ENCODE measurements around the gene VWC2L.

VWC2L gene

DNA sequence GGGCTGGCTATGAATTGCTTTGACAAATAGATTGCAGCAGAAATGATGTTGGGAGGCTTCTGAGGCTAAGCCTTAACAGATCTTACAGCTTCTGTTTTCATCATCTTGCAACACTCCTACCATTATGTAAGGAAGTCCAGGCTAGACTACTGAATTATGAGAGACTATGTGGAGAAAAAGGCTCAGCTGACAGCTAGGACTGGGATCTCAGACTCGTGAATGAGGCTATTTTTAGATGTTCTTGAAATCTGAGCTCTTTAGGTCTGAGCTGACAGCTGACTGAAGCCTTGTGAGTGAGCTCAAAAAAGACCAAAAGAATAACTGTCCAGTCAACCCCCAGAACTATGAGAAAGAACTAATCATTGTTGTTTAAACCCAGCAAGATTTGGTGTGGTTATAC lies 70.3 kb downstream of the VWC2L start:
- H3K27ac ChIP-seq (replicated peaks): no peak overlapping the region
- no peak for DNase-seq (ENCODE audit: low read depth in 1 of 2, low spot score in 1 of 2)
- TF ChIP-seq GABPA (IDR thresholded peaks at IDR 0.05; ENCODE audit: low read depth) (no peak), SPI1 (IDR thresholded peaks at IDR 0.05; ENCODE audit: borderline replicate concordance, low read depth) (no peak), POLR2AphosphoS5 (IDR thresholded peaks at IDR 0.05; ENCODE audit: low read depth) (no peak)
- TF ChIP-seq, protein P1, sequence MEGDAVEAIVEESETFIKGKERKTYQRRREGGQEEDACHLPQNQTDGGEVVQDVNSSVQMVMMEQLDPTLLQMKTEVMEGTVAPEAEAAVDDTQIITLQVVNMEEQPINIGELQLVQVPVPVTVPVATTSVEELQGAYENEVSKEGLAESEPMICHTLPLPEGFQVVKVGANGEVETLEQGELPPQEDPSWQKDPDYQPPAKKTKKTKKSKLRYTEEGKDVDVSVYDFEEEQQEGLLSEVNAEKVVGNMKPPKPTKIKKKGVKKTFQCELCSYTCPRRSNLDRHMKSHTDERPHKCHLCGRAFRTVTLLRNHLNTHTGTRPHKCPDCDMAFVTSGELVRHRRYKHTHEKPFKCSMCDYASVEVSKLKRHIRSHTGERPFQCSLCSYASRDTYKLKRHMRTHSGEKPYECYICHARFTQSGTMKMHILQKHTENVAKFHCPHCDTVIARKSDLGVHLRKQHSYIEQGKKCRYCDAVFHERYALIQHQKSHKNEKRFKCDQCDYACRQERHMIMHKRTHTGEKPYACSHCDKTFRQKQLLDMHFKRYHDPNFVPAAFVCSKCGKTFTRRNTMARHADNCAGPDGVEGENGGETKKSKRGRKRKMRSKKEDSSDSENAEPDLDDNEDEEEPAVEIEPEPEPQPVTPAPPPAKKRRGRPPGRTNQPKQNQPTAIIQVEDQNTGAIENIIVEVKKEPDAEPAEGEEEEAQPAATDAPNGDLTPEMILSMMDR (IDR thresholded peaks at IDR 0.05; ENCODE audit: insufficient read depth, low read length): no peak
- TF ChIP-seq, protein P2, sequence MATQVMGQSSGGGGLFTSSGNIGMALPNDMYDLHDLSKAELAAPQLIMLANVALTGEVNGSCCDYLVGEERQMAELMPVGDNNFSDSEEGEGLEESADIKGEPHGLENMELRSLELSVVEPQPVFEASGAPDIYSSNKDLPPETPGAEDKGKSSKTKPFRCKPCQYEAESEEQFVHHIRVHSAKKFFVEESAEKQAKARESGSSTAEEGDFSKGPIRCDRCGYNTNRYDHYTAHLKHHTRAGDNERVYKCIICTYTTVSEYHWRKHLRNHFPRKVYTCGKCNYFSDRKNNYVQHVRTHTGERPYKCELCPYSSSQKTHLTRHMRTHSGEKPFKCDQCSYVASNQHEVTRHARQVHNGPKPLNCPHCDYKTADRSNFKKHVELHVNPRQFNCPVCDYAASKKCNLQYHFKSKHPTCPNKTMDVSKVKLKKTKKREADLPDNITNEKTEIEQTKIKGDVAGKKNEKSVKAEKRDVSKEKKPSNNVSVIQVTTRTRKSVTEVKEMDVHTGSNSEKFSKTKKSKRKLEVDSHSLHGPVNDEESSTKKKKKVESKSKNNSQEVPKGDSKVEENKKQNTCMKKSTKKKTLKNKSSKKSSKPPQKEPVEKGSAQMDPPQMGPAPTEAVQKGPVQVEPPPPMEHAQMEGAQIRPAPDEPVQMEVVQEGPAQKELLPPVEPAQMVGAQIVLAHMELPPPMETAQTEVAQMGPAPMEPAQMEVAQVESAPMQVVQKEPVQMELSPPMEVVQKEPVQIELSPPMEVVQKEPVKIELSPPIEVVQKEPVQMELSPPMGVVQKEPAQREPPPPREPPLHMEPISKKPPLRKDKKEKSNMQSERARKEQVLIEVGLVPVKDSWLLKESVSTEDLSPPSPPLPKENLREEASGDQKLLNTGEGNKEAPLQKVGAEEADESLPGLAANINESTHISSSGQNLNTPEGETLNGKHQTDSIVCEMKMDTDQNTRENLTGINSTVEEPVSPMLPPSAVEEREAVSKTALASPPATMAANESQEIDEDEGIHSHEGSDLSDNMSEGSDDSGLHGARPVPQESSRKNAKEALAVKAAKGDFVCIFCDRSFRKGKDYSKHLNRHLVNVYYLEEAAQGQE (IDR thresholded peaks at IDR 0.05; ENCODE audit: insufficient replicate concordance, low read depth): no peak

DNA sequence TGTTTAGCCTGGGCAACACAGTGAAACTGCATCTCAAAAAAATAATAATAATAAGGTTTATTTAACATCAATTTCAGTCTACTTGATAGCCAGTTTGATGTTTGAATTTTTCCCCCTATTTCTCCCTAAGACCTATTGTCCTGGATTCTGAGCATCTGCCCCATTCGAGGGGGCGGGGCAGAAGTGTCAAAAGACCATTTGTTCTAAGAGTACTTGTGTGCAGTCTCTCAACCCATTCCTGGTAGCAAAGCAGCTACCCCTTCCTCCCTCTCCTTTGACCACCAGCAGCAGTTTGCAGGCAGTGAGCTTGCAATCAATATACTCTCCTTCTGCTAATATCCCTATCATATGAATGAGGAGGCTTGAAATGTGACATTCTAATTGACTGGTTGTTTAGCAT lies 71.9 kb downstream of the VWC2L start:
- Histone ChIP-seq H3K27me3 (ENCODE audit: insufficient read depth, poor library complexity, severe bottlenecking) (no peaks in the 10 kb centered on the region), H3K4me3 (replicated peaks; ENCODE audit: insufficient read depth, low read length) (no peak overlapping the region), H3K27ac (replicated peaks) (no peak overlapping the region)
- TF ChIP-seq, protein P2 (IDR thresholded peaks at IDR 0.05; ENCODE audit: insufficient replicate concordance, low read depth): no peak
- TF ChIP-seq SPI1 (IDR thresholded peaks at IDR 0.05; ENCODE audit: borderline replicate concordance, low read depth): no peak
- no peak for DNase-seq (ENCODE audit: low read depth in 1 of 2, low spot score in 1 of 2)

More for the DNA sequence above, 70.3 kb downstream of the VWC2L start:
- Histone ChIP-seq H3K27me3 (ENCODE audit: insufficient read depth, poor library complexity, severe bottlenecking) (no peaks in the 10 kb centered on the region), H3K4me3 (replicated peaks; ENCODE audit: insufficient read depth, low read length) (no peak overlapping the region)

DNA sequence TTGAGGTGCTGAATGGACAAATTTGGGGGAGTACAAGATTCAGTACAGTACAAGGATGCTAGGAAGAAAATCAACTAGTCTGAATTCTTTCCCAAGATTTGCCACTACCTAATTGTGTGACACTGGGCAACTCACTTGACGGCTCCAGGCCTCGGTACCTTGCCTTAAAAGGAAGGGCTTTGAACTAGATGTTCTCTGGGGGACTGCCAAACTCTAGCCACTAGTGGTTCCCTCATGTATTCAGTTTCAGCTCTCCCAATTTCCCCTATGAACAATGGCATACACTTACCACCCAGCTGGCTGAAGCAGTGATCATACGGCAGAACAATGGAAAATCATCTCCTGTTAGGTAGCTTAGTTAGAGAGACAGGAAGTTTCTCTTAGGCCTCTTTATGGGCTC lies 73.4 kb downstream of the VWC2L start:
- TF ChIP-seq SPI1 (IDR thresholded peaks at IDR 0.05; ENCODE audit: borderline replicate concordance, low read depth): no peak
- TF ChIP-seq, protein P1 (IDR thresholded peaks at IDR 0.05; ENCODE audit: insufficient read depth, low read length): no peak
- TF ChIP-seq, protein P2 (IDR thresholded peaks at IDR 0.05; ENCODE audit: insufficient replicate concordance, low read depth): no peak
- TF ChIP-seq POLR2AphosphoS5 (IDR thresholded peaks at IDR 0.05; ENCODE audit: low read depth): no peak
- no peak for TF ChIP-seq GABPA (IDR thresholded peaks at IDR 0.05; ENCODE audit: low read depth)
- H3K27ac ChIP-seq (replicated peaks): no peak overlapping the region
- no peak overlapping the region for H3K4me3 ChIP-seq (replicated peaks; ENCODE audit: insufficient read depth, low read length)
- H3K27me3 ChIP-seq (ENCODE audit: insufficient read depth, poor library complexity, severe bottlenecking): no peaks in the 10 kb centered on the region
- no peak for DNase-seq (ENCODE audit: low read depth in 1 of 2, low spot score in 1 of 2)

DNA sequence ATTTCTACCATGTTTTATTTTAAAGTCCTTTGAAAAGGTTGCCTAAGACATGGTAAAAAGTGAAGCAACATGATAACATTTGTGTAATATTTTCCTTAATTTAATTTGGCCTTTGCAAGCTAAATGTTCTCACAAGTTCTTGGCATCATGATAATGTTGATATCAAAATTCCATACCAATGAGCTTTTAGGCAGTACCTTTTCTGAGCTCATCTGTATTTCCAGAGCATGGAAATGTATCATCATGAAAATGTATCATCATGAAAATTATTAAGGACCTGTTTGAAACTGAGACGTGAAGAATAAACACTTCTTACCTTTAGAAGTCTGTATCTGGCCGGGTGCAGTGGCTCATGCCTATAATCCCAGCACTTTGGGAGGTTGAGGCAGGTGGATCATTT lies 73.8 kb downstream of the VWC2L start:
- no peak overlapping the region for H3K27ac ChIP-seq (replicated peaks)
- no peak overlapping the region for H3K4me3 ChIP-seq (replicated peaks; ENCODE audit: insufficient read depth, low read length)
- no peak for DNase-seq (ENCODE audit: low read depth in 1 of 2, low spot score in 1 of 2)
- TF ChIP-seq POLR2AphosphoS5 (IDR thresholded peaks at IDR 0.05; ENCODE audit: low read depth) (no peak), SPI1 (IDR thresholded peaks at IDR 0.05; ENCODE audit: borderline replicate concordance, low read depth) (no peak), GABPA (IDR thresholded peaks at IDR 0.05; ENCODE audit: low read depth) (no peak)
- TF ChIP-seq, protein P1 (IDR thresholded peaks at IDR 0.05; ENCODE audit: insufficient read depth, low read length): no peak
- TF ChIP-seq, protein P2 (IDR thresholded peaks at IDR 0.05; ENCODE audit: insufficient replicate concordance, low read depth): no peak
- H3K27me3 ChIP-seq (ENCODE audit: insufficient read depth, poor library complexity, severe bottlenecking): no peaks in the 10 kb centered on the region

Data from HL-60 (cell line).